Adrenal gland (tissue), 12 donors: ENCODE results near the gene UST. TPM values are rescaled to one million over a fixed set of nuclear protein-coding genes. Genes with fewer than 3 reads are reported as not detected.

ENCODE experiments used
- DNase-seq, 7 donors: peaks; one replicate each; pipeline ENCODE4 v3.0.0-alpha.2; 2019 to 2020
- H3K27ac ChIP-seq, 5 donors: fragments of 200-600 bp; sonication (generic) in 4 of 5; 1 replicate in 3 of 5; 2 replicates in 2 of 5; pipeline versions ENCODE4 v1.5.1 to v1.8.0; 2016 to 2020; ENCODE audit warnings: mild to moderate bottlenecking in 1 of 5
- H3K27me3 ChIP-seq: fragments of 200-600 bp; 2 replicates; pipeline ENCODE4 v1.8.0; 2021
- H3K36me3 ChIP-seq, 2 donors: fragments of 200-600 bp; replicated peaks in 1 of 2; 1 replicate in 1 of 2; 2 replicates in 1 of 2; pipeline versions ENCODE4 v1.5.1 to v1.8.0; 2018 to 2022
- H3K4me1 ChIP-seq, 2 donors: fragments of 200-600 bp; replicated peaks in 1 of 2; 1 replicate in 1 of 2; 2 replicates in 1 of 2; pipeline versions ENCODE4 v1.5.1 to v1.8.0; 2018 to 2021
- H3K4me3 ChIP-seq, 4 donors: fragments of 200-600 bp; sonication (generic) in 3 of 4; one replicate each; pipeline ENCODE4 v1.5.1; 2016 to 2018
- H3K9me3 ChIP-seq, 3 donors: fragments of 200-600 bp; sonication (generic) in 1 of 3; replicated peaks in 1 of 3; 1 replicate in 2 of 3; 2 replicates in 1 of 3; pipeline versions ENCODE4 v1.5.1 to v1.8.0; 2016 to 2021
- CTCF ChIP-seq, 6 experiments: fragments of 450-650 bp in 4 of 6; fragments of 200-600 bp in 2 of 6; sonication (generic) in 1 of 6; IDR thresholded peaks; 1 replicate in 5 of 6; 2 replicates in 1 of 6; pipeline versions ENCODE4 v1.5.1 to v1.8.0; 2016 to 2021; ENCODE audit warnings: antibody characterized with exemption in 6 of 6, mild to moderate bottlenecking in 2 of 6, moderate library complexity in 1 of 6
- POLR2A ChIP-seq, 2 donors: fragments of 450-650 bp; IDR thresholded peaks; one replicate each; pipeline ENCODE4 v1.6.1; 2017; ENCODE audit warnings: antibody characterized with exemption in 2 of 2, mild to moderate bottlenecking in 2 of 2, moderate library complexity in 1 of 2
- WGBS, 4 donors: extraction: QIAGEN DNeasy Blood & Tissue Kit in 2 of 4; methylation state at CpG; one replicate each; pipeline versions ENCODE4 v1.1.5 to v1.1.7; 2013 to 2017; 5-methylcytosine and 5-hydroxymethylcytosine counted together
- intact Hi-C, 2 donors: fragments of 100-400 bp; cut with DNase I; formaldehyde crosslinking; loops; one replicate each; pipeline versions ENCODE4 v1.14.1 to v1.15.0; 2022 to 2023
- polyA plus RNA-seq, 3 donors: library from polyadenylated mRNA; stranded (reverse); fragments of 200-250 nt in 2 of 3; fragments of 350-450 nt in 1 of 3; fragmentation: Illumina TruSeq in 1 of 3; extraction: RNeasy Lipid Tissue Mini Kit (QIAGEN cat#74804) in 1 of 3; gene quantifications; one replicate each; pipeline ENCODE4 v1.2.3, GENCODE V29; 2013 to 2014
- total RNA-seq, 9 donors: library from RNA; depleted of rRNA in 4 of 9; stranded (reverse); fragments of >200 nt in 4 of 9; fragments of 120-200 nt in 1 of 9; fragmentation: NEBNext Ultra II Directional in 1 of 9; extraction: Animal tissue kit (Norgen Biotek cat#: 25700) in 1 of 9; gene quantifications; one replicate each; pipeline versions ENCODE4 v1.1.0 to v1.2.4, GENCODE V29; 2013 to 2023
- donor health status: healthy with polysubstance abuse.
- donor health status: Bipolar disorder and iron deficiency.
- donor health status: DM: yes; HTN: yes; CAD: no.
- donor health status: DM: no; HTN: no; CAD: no.
- donor health status: DM: no; HTN: no; CAD: no.
- donor health status: DM: yes; HTN: yes; CAD: no.

UST gene
- total and polyA plus RNA-seq, 12 donors: 5.9 to 37.4 (median 18.3) TPM

GRCh38 chr6:148839044-148839443 is 92.2 kb downstream of the UST start:
- H3K36me3 ChIP-seq: no peaks in the 10 kb centered on the region
- H3K27ac ChIP-seq: no peak overlapping the region
- no peaks in the 10 kb centered on the region for H3K9me3 ChIP-seq
- H3K4me3 ChIP-seq: no peak overlapping the region
- 77 to 100% (median 88%) methylated on average over 3 of the region's 3 CpGs for WGBS, 4 donors
- intact Hi-C loops: no loop called here
- no peaks in the 10 kb centered on the region for H3K4me1 ChIP-seq
- DNase-seq: no peak
- no peaks in the 10 kb centered on the region for H3K27me3 ChIP-seq
- TF ChIP-seq POLR2A (IDR thresholded peaks at IDR 0.05): no peak
- no peak for TF ChIP-seq CTCF (IDR thresholded peaks at IDR 0.05)

- no peaks in the 10 kb centered on the region for H3K4me1 ChIP-seq
- H3K9me3 ChIP-seq: no peaks in the 10 kb centered on the region
- intact Hi-C loops: no loop called here
- no peak overlapping the region for H3K4me3 ChIP-seq
- H3K27ac ChIP-seq: no peak overlapping the region
- 80 to 97% (median 87%) methylated on average over 5 of the region's 5 CpGs for WGBS, 4 donors
- TF ChIP-seq CTCF (IDR thresholded peaks at IDR 0.05) (no peak), POLR2A (IDR thresholded peaks at IDR 0.05) (no peak)
- DNase-seq: no peak
- H3K36me3 ChIP-seq: no peaks in the 10 kb centered on the region
- no peaks in the 10 kb centered on the region for H3K27me3 ChIP-seq
These were observed 93.4 kb downstream of the UST start for GRCh38 chr6:148840256-148840655.

- Histone ChIP-seq H3K27me3 (no peaks in the 10 kb centered on the region), H3K27ac (no peak overlapping the region), H3K9me3 (no peaks in the 10 kb centered on the region), H3K4me3 (no peak overlapping the region), H3K36me3 (no peaks in the 10 kb centered on the region), H3K4me1 (peaks cover 8% of the 10 kb centered on the region in 2 donors)
- TF ChIP-seq POLR2A (IDR thresholded peaks at IDR 0.05) (no peak), CTCF (IDR thresholded peaks at IDR 0.05) (no peak)
- whole genome bisulfite sequencing, 4 donors: 95 to 97% (median 96%) methylated on average over 12 of the region's 12 CpGs
- no peak for DNase-seq
- intact Hi-C loops: no loop called here
These were observed 95.6 kb downstream of the UST start for GRCh38 chr6:148842296-148843019.

GRCh38 chr6:148845464-148845863 is 98.6 kb downstream of the UST start:
- Histone ChIP-seq H3K27ac (no peak overlapping the region), H3K4me1 (peaks cover 14 to 21% of the 10 kb centered on the region in 2 donors), H3K4me3 (no peak overlapping the region), H3K9me3 (no peaks in the 10 kb centered on the region), H3K36me3 (no peaks in the 10 kb centered on the region), H3K27me3 (no peaks in the 10 kb centered on the region)
- WGBS, 4 donors: 69 to 95% (median 84%) methylated on average over 1 of the region's 1 CpG
- intact Hi-C loops: no loop called here
- TF ChIP-seq POLR2A (IDR thresholded peaks at IDR 0.05) (no peak), CTCF (IDR thresholded peaks at IDR 0.05) (no peak)
- no peak for DNase-seq
